ENCODE data around the gene NRG2.

Gene NRG2

DNA sequence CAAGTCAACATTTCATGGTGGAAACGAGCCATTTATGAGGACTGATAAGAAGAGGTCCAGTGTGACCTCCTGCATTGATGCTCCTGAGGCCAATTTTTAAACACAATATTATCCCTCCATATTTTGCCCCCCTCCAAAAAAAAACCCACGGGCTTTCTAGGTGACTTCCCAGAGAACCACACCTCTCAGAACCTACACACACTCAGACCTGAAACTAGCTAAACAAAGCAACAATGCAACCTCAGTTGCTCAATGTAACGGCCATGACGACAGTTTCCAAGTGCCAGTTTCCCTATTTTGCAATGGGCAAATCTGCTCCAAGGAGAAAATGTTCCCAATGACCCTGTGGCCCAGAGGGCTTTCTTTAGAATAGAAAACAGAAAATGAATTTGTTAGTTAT is 3.5 kb downstream of the NRG2 start:
- no peaks in the 10 kb centered on the region for H3K9me3 ChIP-seq (ENCODE audit: insufficient read depth, low read depth, low read length)
- H3K4me3 ChIP-seq (ENCODE audit: low read length), result no peak overlapping the region
- H3K4me1 ChIP-seq (ENCODE audit: insufficient read depth, low read length), result peaks cover 6% of the 10 kb centered on the region; the same call in 1 of the 2 replicates
- H3K27ac ChIP-seq (ENCODE audit: low read length), result no peak overlapping the region
- H3K27me3 ChIP-seq (ENCODE audit: insufficient read depth, low read length), result peaks cover 93% of the 10 kb centered on the region
- no peak overlapping the region for H3K9ac ChIP-seq (ENCODE audit: low read depth, low read length)
- H3K36me3 ChIP-seq (ENCODE audit: insufficient read depth, low read depth, low read length), result no peaks in the 10 kb centered on the region

DNA sequence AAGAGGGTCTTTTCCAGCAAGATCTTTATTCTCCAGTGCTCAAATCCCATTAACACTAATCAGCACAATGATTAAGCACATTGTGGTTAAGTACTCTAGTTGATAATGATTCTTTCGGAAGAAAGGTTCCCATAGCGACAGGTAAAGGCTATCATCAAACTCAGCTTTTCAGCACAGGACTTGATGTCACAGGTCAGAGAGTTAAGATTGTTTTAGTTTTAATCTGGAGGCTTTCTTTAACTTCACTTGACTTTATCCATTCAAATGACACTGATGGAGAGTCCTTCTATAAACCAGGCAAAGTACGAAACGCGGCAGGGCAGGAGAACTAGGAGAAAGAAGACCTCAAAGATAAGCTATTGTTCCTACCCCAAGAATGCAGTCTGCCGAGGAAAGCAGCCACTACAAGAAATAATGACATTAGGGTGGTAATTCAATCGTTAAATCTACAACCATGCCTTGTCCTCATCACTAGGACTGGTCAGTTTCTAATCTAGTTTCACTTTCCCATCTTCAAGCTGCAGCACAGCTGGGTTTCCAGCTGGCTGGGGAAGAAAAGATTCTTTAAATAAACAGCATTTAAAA is 4.6 kb downstream of the NRG2 start:
- no peaks in the 10 kb centered on the region for H3K36me3 ChIP-seq (ENCODE audit: insufficient read depth, low read depth, low read length)
- no peak overlapping the region for H3K4me3 ChIP-seq (ENCODE audit: low read length)
- peaks cover 84% of the 10 kb centered on the region for H3K27me3 ChIP-seq (ENCODE audit: insufficient read depth, low read length)

GRCh38 chr5:140037012-140037411 is 6.1 kb downstream of the NRG2 start:
- peaks cover 73% of the 10 kb centered on the region for H3K27me3 ChIP-seq (ENCODE audit: insufficient read depth, low read length)
- H3K27ac ChIP-seq (ENCODE audit: low read length), result no peak overlapping the region
- peaks cover 6% of the 10 kb centered on the region; the same call in 1 of the 2 replicates for H3K4me1 ChIP-seq (ENCODE audit: insufficient read depth, low read length)
- H3K4me3 ChIP-seq (ENCODE audit: low read length), result no peak overlapping the region
- H3K36me3 ChIP-seq (ENCODE audit: insufficient read depth, low read depth, low read length), result no peaks in the 10 kb centered on the region
- no peaks in the 10 kb centered on the region for H3K9me3 ChIP-seq (ENCODE audit: insufficient read depth, low read depth, low read length)
- no peak overlapping the region for H3K9ac ChIP-seq (ENCODE audit: low read depth, low read length)

More for the DNA sequence above, 4.6 kb downstream of the NRG2 start:
- peaks cover 6% of the 10 kb centered on the region; the same call in 1 of the 2 replicates for H3K4me1 ChIP-seq (ENCODE audit: insufficient read depth, low read length)
- H3K27ac ChIP-seq (ENCODE audit: low read length), result no peak overlapping the region
- H3K9me3 ChIP-seq (ENCODE audit: insufficient read depth, low read depth, low read length), result no peaks in the 10 kb centered on the region
- H3K9ac ChIP-seq (ENCODE audit: low read depth, low read length), result no peak overlapping the region

- Histone ChIP-seq H3K27me3 (ENCODE audit: insufficient read depth, low read length) (peaks cover 62% of the 10 kb centered on the region), H3K27ac (ENCODE audit: low read length) (no peak overlapping the region)
These were observed 7.2 kb downstream of the NRG2 start for GRCh38 chr5:140035881-140036280.

DNA sequence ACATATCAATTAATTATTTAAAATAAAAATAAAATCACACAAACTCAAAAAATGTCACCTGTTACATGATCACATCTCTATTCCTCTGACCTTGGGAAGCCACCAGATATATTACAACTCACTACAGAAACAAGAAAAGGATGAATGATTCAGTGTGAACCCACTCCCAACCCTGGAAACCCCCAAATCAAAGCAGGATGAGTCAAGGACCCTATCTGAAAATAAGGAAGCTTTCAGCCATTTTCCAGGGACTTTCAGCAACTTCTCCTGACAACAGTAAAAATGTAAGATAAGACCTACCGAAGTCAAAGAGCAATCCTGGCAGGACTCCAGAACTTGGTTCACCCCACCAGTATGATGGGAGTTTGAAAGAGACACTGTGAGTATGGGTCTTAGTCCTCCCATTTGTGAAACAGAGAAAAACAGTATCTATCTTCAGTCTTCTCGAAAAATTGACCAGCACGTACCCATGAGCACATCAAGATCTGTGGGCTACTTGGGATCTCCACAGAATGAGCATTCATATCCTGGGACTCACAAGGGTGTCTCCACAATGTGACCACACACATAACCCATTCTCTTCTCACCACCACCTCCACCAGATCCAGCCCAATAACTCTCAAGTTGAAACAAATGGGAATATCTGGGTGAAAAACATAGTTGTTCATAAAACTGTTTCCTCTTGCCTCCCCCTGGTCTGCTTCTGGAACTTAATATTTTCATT is 9.9 kb downstream of the NRG2 start:
- H3K27me3 ChIP-seq (ENCODE audit: insufficient read depth, low read length), result peaks cover 43% of the 10 kb centered on the region
- H3K4me1 ChIP-seq (ENCODE audit: insufficient read depth, low read length), result no peaks in the 10 kb centered on the region; the same call in 1 of the 2 replicates
- H3K36me3 ChIP-seq (ENCODE audit: insufficient read depth, low read depth, low read length), result no peaks in the 10 kb centered on the region
- H3K27ac ChIP-seq (ENCODE audit: low read length), result no peak overlapping the region
- H3K4me3 ChIP-seq (ENCODE audit: low read length), result no peak overlapping the region
- no peaks in the 10 kb centered on the region for H3K9me3 ChIP-seq (ENCODE audit: insufficient read depth, low read depth, low read length)
- no peak overlapping the region for H3K9ac ChIP-seq (ENCODE audit: low read depth, low read length)

More at GRCh38 chr5:140035881-140036280, 7.2 kb downstream of the NRG2 start:
- H3K4me3 ChIP-seq (ENCODE audit: low read length), result no peak overlapping the region
- H3K9ac ChIP-seq (ENCODE audit: low read depth, low read length), result no peak overlapping the region
- H3K9me3 ChIP-seq (ENCODE audit: insufficient read depth, low read depth, low read length), result no peaks in the 10 kb centered on the region
- H3K36me3 ChIP-seq (ENCODE audit: insufficient read depth, low read depth, low read length), result no peaks in the 10 kb centered on the region
- H3K4me1 ChIP-seq (ENCODE audit: insufficient read depth, low read length), result peaks cover 3% of the 10 kb centered on the region; the same call in 1 of the 2 replicates

DNA sequence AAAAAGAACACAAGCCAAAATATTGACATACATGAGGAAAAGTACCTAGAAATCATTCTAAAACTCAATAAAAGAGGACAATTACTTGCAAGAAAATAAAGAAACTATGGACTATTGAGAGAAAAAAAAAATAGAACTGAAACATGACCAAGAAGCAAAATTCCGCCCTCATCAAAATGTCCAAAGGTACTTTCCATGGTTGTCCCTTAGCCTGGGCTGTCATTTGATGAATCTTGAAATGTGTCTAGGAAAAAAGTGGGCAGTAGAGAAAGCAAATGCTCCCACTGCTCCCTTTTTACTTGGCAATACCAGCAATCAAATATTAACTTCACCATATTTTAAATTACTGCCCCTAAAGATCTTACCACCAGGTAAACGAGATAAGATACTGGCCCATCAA is 10.8 kb downstream of the NRG2 start:
- Histone ChIP-seq H3K4me1 (ENCODE audit: insufficient read depth, low read length) (no peaks in the 10 kb centered on the region), H3K9me3 (ENCODE audit: insufficient read depth, low read depth, low read length) (no peaks in the 10 kb centered on the region), H3K9ac (ENCODE audit: low read depth, low read length) (no peak overlapping the region), H3K27ac (ENCODE audit: low read length) (no peak overlapping the region), H3K36me3 (ENCODE audit: insufficient read depth, low read depth, low read length) (no peaks in the 10 kb centered on the region), H3K27me3 (ENCODE audit: insufficient read depth, low read length) (peaks cover 36% of the 10 kb centered on the region), H3K4me3 (ENCODE audit: low read length) (no peak overlapping the region)

DNA sequence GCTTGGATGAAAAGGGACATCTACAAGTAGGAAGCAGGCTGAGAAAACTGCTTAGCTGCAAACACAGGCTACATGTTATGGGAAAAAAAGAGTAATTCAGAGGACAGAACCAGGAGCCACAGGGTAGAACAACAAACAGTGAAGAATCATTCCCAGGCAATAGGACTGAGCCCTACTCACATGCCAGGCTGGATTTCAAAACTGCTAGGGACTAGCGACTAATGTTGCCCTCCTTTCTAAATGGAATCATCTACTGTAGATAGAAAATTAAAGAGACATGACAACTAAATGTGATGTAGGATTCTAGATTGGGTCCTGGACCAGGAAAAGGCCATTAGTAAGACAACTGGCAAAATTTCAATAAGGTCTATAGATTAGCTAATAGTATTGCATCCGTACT is 15.3 kb downstream of the NRG2 start:
- no peaks in the 10 kb centered on the region for H3K4me1 ChIP-seq (ENCODE audit: insufficient read depth, low read length)
- H3K9me3 ChIP-seq (ENCODE audit: insufficient read depth, low read depth, low read length), result no peaks in the 10 kb centered on the region
- H3K27ac ChIP-seq (ENCODE audit: low read length), result no peak overlapping the region
- H3K27me3 ChIP-seq (ENCODE audit: insufficient read depth, low read length), result peaks cover 17% of the 10 kb centered on the region; the same call in 1 of the 2 replicates
- no peaks in the 10 kb centered on the region for H3K36me3 ChIP-seq (ENCODE audit: insufficient read depth, low read depth, low read length)
- H3K9ac ChIP-seq (ENCODE audit: low read depth, low read length), result no peak overlapping the region
- H3K4me3 ChIP-seq (ENCODE audit: low read length), result no peak overlapping the region

GRCh38 chr5:140025736-140026135 is 17.4 kb downstream of the NRG2 start:
- H3K4me1 ChIP-seq (ENCODE audit: insufficient read depth, low read length), result no peaks in the 10 kb centered on the region
- H3K9me3 ChIP-seq (ENCODE audit: insufficient read depth, low read depth, low read length), result no peaks in the 10 kb centered on the region
- H3K4me3 ChIP-seq (ENCODE audit: low read length), result no peak overlapping the region
- H3K36me3 ChIP-seq (ENCODE audit: insufficient read depth, low read depth, low read length), result no peaks in the 10 kb centered on the region
- H3K27ac ChIP-seq (ENCODE audit: low read length), result no peak overlapping the region
- H3K27me3 ChIP-seq (ENCODE audit: insufficient read depth, low read length), result peaks cover 38% of the 10 kb centered on the region
- H3K9ac ChIP-seq (ENCODE audit: low read depth, low read length), result no peak overlapping the region

DNA sequence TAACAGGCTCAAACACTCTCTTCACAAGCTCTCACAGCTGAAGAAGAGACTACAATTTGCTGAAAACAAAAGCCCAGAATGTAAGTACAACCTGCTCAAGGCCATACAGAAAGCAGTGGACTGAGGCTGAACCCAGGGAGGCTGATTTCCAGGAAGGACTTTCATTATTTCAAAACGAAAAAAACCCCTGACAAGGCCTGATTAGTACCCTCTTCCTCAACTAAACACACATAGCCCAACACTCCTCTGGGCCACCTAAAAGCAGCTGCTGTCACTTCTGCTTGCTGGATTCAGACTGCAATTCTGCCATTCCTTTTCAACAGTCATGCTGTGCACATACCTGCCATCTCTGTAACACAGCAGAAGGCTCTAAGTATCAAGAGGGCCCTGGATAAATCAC is 18.2 kb downstream of the NRG2 start:
- Histone ChIP-seq H3K9me3 (ENCODE audit: insufficient read depth, low read depth, low read length) (no peaks in the 10 kb centered on the region), H3K36me3 (ENCODE audit: insufficient read depth, low read depth, low read length) (no peaks in the 10 kb centered on the region), H3K4me3 (ENCODE audit: low read length) (no peak overlapping the region), H3K9ac (ENCODE audit: low read depth, low read length) (no peak overlapping the region), H3K27ac (ENCODE audit: low read length) (no peak overlapping the region), H3K4me1 (ENCODE audit: insufficient read depth, low read length) (no peaks in the 10 kb centered on the region), H3K27me3 (ENCODE audit: insufficient read depth, low read length) (peaks cover 46% of the 10 kb centered on the region)

DNA sequence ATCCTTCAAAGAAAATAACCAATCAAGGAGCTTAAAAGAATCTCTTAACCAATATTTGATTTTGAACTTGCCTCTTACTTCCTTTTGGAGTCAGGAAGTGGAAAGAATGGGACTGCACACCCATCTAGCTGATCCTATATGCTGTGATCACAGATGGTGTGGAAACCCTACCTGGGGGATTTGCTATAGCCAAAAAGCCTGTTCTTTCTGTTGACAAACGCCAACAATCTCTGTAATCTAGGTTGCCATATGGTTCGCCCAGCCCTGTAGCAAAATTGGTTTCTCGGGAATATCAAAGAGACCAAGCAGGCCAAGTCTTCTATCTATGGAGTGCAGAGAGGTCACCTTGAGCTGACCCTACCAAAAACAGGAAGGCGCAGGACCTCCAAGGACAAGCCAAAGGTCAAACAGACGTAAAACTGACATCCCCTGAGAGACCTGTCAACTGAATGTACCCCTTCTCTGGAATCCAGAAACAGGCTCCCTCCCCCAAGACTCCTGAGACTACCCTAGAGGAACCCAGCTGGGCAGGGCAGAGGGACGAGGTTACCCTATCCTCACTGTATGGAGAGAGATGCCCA is 19.4 kb downstream of the NRG2 start:
- H3K9me3 ChIP-seq (ENCODE audit: insufficient read depth, low read depth, low read length), result no peaks in the 10 kb centered on the region
- H3K4me1 ChIP-seq (ENCODE audit: insufficient read depth, low read length), result no peaks in the 10 kb centered on the region
- no peak overlapping the region for H3K27ac ChIP-seq (ENCODE audit: low read length)
- no peak overlapping the region for H3K9ac ChIP-seq (ENCODE audit: low read depth, low read length)
- no peak overlapping the region for H3K4me3 ChIP-seq (ENCODE audit: low read length)
- H3K36me3 ChIP-seq (ENCODE audit: insufficient read depth, low read depth, low read length), result no peaks in the 10 kb centered on the region
- H3K27me3 ChIP-seq (ENCODE audit: insufficient read depth, low read length), result peaks cover 43% of the 10 kb centered on the region

DNA sequence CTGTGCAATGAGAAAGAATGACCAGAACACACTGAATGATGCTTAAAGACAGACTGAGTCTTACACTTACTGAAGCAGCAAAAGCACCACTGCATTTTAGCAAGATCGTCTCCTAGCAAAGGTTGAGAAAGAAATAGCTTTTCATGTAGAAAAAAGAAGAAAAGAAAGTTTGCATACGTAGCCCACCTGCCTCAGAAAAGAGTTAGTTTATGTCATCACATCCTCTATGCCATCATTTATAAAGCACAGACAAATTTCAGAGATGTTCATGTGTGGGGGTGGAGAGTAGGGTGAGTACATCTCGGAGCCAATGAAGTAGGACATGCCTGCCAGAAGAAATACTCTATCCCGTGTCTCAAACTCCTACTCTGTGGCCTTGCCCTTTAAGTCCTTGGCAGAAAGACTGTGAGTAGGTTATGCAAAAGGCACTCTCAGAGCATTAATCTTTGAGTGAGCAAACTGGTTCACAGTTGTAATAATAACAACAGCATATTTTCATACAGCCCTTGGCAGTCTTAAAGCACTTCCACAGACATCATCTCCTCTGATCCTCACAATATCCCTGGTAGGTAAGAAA is 22.4 kb downstream of the NRG2 start:
- H3K9me3 ChIP-seq (ENCODE audit: insufficient read depth, low read depth, low read length), result no peaks in the 10 kb centered on the region
- H3K4me1 ChIP-seq (ENCODE audit: insufficient read depth, low read length), result no peaks in the 10 kb centered on the region
- no peak overlapping the region for H3K27ac ChIP-seq (ENCODE audit: low read length)
- no peak overlapping the region for H3K4me3 ChIP-seq (ENCODE audit: low read length)
- no peaks in the 10 kb centered on the region for H3K36me3 ChIP-seq (ENCODE audit: insufficient read depth, low read depth, low read length)
- H3K27me3 ChIP-seq (ENCODE audit: insufficient read depth, low read length), result peaks cover 52% of the 10 kb centered on the region
- H3K9ac ChIP-seq (ENCODE audit: low read depth, low read length), result no peak overlapping the region
